ENCODE data around the gene INSL3. TPM values are rescaled to one million over a fixed set of nuclear protein-coding genes. Genes with fewer than 3 reads are reported as not detected.
A peak's percentile ranks its signal among the peaks of the same experiment; 100 is the strongest.

INSL3 gene
- total and polyA plus RNA-seq, 2 donors (not counting 1 experiment from before 2014, with no cell fraction given), result 3.4 to 3.6 TPM

DNA sequence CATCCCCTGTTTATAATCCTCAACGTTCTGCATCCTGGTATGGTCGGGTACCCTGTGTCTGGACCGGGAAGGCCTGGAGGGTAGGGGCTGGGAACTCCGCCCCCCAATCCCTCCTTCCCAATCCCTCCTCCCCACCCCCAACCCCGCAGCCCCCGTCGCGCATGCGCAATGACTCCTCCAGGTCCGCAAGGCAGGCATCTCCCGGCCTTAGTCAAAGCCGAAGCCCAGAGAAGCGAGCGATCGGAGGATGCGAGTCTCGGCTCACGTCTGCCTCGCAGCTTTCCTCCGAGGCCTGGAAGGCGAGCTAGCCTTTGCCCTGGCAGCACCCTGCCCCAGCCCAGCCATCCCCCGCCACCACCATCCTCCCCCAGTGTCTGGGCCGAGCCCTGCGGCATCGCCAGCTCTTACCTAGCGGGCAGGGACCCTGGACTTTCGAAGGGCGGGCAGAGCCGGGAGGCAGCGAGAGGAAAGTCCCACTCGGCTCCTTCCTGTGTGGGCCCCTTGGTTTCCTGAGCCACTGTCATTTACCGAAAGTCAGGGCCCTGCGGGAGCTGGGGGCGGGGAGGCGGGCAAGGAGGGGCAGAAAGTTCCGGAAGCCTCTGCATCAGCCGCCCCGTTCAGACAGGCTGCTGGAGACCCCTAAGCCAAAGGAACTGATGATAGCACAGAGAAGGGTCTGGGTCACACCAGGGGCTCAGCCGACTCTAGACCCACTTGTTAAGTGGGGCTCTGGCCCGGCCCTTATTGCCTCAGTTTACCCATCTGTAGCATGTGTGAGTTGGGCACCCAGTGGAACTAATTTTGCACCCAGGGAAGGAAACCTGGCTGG, 26.4 kb upstream of the INSL3 start, which contains the start of gene JAK3:
Gene JAK3, minus strand, starts transcription at position 445 of the 829 bp plus-strand sequence. CDS start 3,565 bp downstream, outside the sequence.
- POLR2A ChIA-PET, result interaction anchor here (0.6 to 1.8 kb wide), 16 partner anchors 8 to 1313 kb away, joined by 3 to 14 read pairs (median 4); partner anchors contain the start of genes CCDC124, FCHO1 and RPL18A
- H2AFZ ChIP-seq (ENCODE audit: insufficient read depth, low read depth, low read length, poor library complexity, severe bottlenecking), result peak within 1 kb of the TSS; percentile 73

More for the DNA sequence above, 26.4 kb upstream of the INSL3 start, which contains the start of gene JAK3:
- Mint-ChIP-seq H3K27ac (peak within 1 kb of the TSS; percentile 91), H3K4me1 (peaks cover 61% of the 10 kb centered on the region), H3K27me3 (no peaks in the 10 kb centered on the region), H3K9me3 (ENCODE audit: insufficient read depth) (no peaks in the 10 kb centered on the region), H3K4me3 (peak within 1 kb of the TSS; percentile 96)
- DNase-seq (peak; percentile 88), ATAC-seq (ENCODE audit: low read depth) (peak; percentile 81)
- peaks cover 0 to 20% of the 10 kb centered on the region in 2 experiments for H3K36me3 ChIP-seq (replicated peaks in 1 of 2; ENCODE audit: control extremely low read depth in 1 of 2, control insufficient read depth in 1 of 2, extremely low read depth in 1 of 2, insufficient read depth in 2 of 2, low read length in 1 of 2)
- no peaks in the 10 kb centered on the region for H3K27me3 ChIP-seq (replicated peaks in 1 of 4; ENCODE audit: control extremely low read depth in 1 of 4, control insufficient read depth in 3 of 4, insufficient read depth in 4 of 4, low read length in 3 of 4)
- peak within 1 kb of the TSS; percentile 88 for H3K9ac ChIP-seq (ENCODE audit: low read length)
- peaks cover 47% of the 10 kb centered on the region for H3K79me2 ChIP-seq (ENCODE audit: control insufficient read depth, insufficient read depth, low read length)
- peak within 1 kb of the TSS; percentile 57 to 85 (median 67) for H3K4me3 ChIP-seq (ENCODE audit: control extremely low read depth in 1 of 5, extremely low read depth in 1 of 5, insufficient read depth in 1 of 5, low read depth in 2 of 5, low read length in 4 of 5)
- H3K4me2 ChIP-seq (replicated peaks; ENCODE audit: low read depth, low read length, poor library complexity, severe bottlenecking), result peak within 1 kb of the TSS; percentile 93
- WGBS (ENCODE audit: insufficient coverage), result 0% methylated on average over 34 of the region's 40 CpGs
- peaks cover 20% of the 10 kb centered on the region for H4K20me1 ChIP-seq (ENCODE audit: control insufficient read depth, insufficient read depth, low read length, poor library complexity, severe bottlenecking)
- H3K9me3 ChIP-seq (ENCODE audit: control extremely low read depth in 1 of 3, control insufficient read depth in 2 of 3, insufficient read depth in 1 of 3, low read length in 2 of 3), result peaks cover 0 to 6% (median 0%) of the 10 kb centered on the region in 3 donors
- H3K4me1 ChIP-seq (ENCODE audit: control insufficient read depth in 2 of 2, insufficient read depth in 2 of 2, low read length in 2 of 2), result peaks cover 58 to 90% of the 10 kb centered on the region in 2 donors
- H3K27ac ChIP-seq (ENCODE audit: low read length in 2 of 2), result peak within 1 kb of the TSS; percentile 87 to 94
- TF ChIP-seq EZH2 (IDR thresholded peaks at IDR 0.05; ENCODE audit: borderline replicate concordance, insufficient read depth, low read depth, low read length, poor library complexity, severe bottlenecking), result no peak
- TF ChIP-seq, protein P1, sequence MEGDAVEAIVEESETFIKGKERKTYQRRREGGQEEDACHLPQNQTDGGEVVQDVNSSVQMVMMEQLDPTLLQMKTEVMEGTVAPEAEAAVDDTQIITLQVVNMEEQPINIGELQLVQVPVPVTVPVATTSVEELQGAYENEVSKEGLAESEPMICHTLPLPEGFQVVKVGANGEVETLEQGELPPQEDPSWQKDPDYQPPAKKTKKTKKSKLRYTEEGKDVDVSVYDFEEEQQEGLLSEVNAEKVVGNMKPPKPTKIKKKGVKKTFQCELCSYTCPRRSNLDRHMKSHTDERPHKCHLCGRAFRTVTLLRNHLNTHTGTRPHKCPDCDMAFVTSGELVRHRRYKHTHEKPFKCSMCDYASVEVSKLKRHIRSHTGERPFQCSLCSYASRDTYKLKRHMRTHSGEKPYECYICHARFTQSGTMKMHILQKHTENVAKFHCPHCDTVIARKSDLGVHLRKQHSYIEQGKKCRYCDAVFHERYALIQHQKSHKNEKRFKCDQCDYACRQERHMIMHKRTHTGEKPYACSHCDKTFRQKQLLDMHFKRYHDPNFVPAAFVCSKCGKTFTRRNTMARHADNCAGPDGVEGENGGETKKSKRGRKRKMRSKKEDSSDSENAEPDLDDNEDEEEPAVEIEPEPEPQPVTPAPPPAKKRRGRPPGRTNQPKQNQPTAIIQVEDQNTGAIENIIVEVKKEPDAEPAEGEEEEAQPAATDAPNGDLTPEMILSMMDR (IDR thresholded peaks at IDR 0.05), result no peak
- CTCF ChIA-PET, result interaction anchor here (0.9 to 15.3 kb wide), 8 partner anchors 8 to 87 kb away, joined by 3 to 374 read pairs (median 4); partner anchors contain the start of genes CCDC124 and RPL18A
- intact Hi-C loops (cut with micrococcal nuclease), result no loop called here
